GM21367 (cell line): ENCODE measurements around the gene CYREN.

Source experiments
- ATAC-seq: cut with Tn5 transposase; IDR thresholded peaks from one replicate; pipeline ENCODE4 v1.9.1; 2021; ENCODE audit not compliant: unreplicated experiment

The CYREN gene

GRCh38 chr7:135197906-135198655 is 27.6 kb upstream of the CYREN start:
- no peak for ATAC-seq

GRCh38 chr7:135197343-135197742 is 26.8 kb upstream of the CYREN start:
- ATAC-seq: no peak

GRCh38 chr7:135195968-135196629 is 25.6 kb upstream of the CYREN start:
- ATAC-seq: no peak

- ATAC-seq: no peak
Measured at GRCh38 chr7:135195156-135195555, 24.6 kb upstream of the CYREN start.

- ATAC-seq: no peak
Measured at GRCh38 chr7:135194494-135195095, 24.1 kb upstream of the CYREN start.

- no peak for ATAC-seq
Measured at GRCh38 chr7:135193615-135194081, 23.1 kb upstream of the CYREN start.

GRCh38 chr7:135192914-135193536 is 22.5 kb upstream of the CYREN start:
- ATAC-seq: no peak

GRCh38 chr7:135190703-135191102 is 20.2 kb upstream of the CYREN start:
- ATAC-seq: no peak

GRCh38 chr7:135189961-135190360 is 19.5 kb upstream of the CYREN start:
- ATAC-seq: no peak

- no peak for ATAC-seq
Measured at GRCh38 chr7:135189221-135189662, 18.7 kb upstream of the CYREN start.

- ATAC-seq: peak; percentile 36
Measured at GRCh38 chr7:135188298-135188984, 17.9 kb upstream of the CYREN start.

GRCh38 chr7:135186841-135187253 is 16.3 kb upstream of the CYREN start:
- peak; percentile 54 for ATAC-seq

GRCh38 chr7:135186261-135186540 is 15.7 kb upstream of the CYREN start:
- no peak for ATAC-seq

- no peak for ATAC-seq
Measured at GRCh38 chr7:135185471-135186260, 15.2 kb upstream of the CYREN start.

GRCh38 chr7:135184254-135184841 is 13.8 kb upstream of the CYREN start:
- ATAC-seq: no peak

GRCh38 chr7:135183478-135183877 is 13.0 kb upstream of the CYREN start:
- ATAC-seq: no peak

GRCh38 chr7:135181929-135182678 is 11.6 kb upstream of the CYREN start:
- ATAC-seq: no peak

GRCh38 chr7:135181261-135181928 is 10.9 kb upstream of the CYREN start:
- ATAC-seq: no peak

GRCh38 chr7:135180122-135180521 is 9.6 kb upstream of the CYREN start:
- no peak for ATAC-seq
